ENCODE data around the gene NKIRAS1. TPM values are rescaled to one million over a fixed set of nuclear protein-coding genes. Genes with fewer than 3 reads are reported as not detected.

Gene NKIRAS1
- total RNA-seq, 1 experiment from 2014 or later = 6.8 TPM

- Mint-ChIP-seq H3K36me3 (ENCODE audit: insufficient read depth, unreplicated experiment) (no peaks in the 10 kb centered on the region), H3K27me3 (ENCODE audit: insufficient read depth, unreplicated experiment) (no peaks in the 10 kb centered on the region), H3K27ac (ENCODE audit: low read depth, unreplicated experiment) (no peak overlapping the region), H3K9me3 (ENCODE audit: unreplicated experiment) (no peaks in the 10 kb centered on the region), H3K4me1 (ENCODE audit: insufficient read depth, unreplicated experiment) (peaks cover 16% of the 10 kb centered on the region), H3K4me3 (ENCODE audit: unreplicated experiment) (no peak overlapping the region)
- intact Hi-C loops (cut with micrococcal nuclease) = no loop called here
- no TSS peak for BruUV-seq (replicated peaks)
- no peak for TF ChIP-seq CTCF (IDR thresholded peaks at IDR 0.05; ENCODE audit: unreplicated experiment)
- POLR2A ChIA-PET = interaction anchor here (0.8 kb wide), 1 partner anchor 9 kb away, joined by 3 read pairs; no protein-coding TSS in a partner anchor
- no peak for DNase-seq (ENCODE audit: unreplicated experiment)
- CTCF ChIA-PET = interaction anchor here (1.1 to 1.7 kb wide), 4 partner anchors 8 to 31 kb away, joined by 3 to 8 read pairs (median 5); no protein-coding TSS in a partner anchor
Observed at GRCh38 chr3:23843869-23844268, 72.9 kb downstream of the NKIRAS1 start.

Other genes with a start within 250 kb of the NKIRAS1 start
- gene UBE2E1, start 111.0 kb downstream of the NKIRAS1 start, total RNA-seq (2022) = 128 and 130 TPM in 2 replicates
- 2,310 and 2,617 TPM in 2 replicates for gene RPL15, start 142 bp upstream of the NKIRAS1 start, total RNA-seq (2022)
- 19.4 and 21.9 TPM in 2 replicates for gene NR1D2, start 28.3 kb upstream of the NKIRAS1 start, total RNA-seq (2022)

All from MCF 10A (cell line).